Stimulated activated CD4-positive, alpha-beta T cell treated with anti-CD3 and anti-CD28 coated beads, Interleukin-1b, Interleukin-23, amount 100 ng/mL, for 24 hours (primary cell): Measurements from ENCODE around the gene COPG1.

ENCODE experiments used
- DNase-seq, 4 experiments: peaks; one replicate each; pipeline ENCODE4 v3.0.0-alpha.2; 2020; ENCODE audit warnings: low read depth in 4 of 4, low spot score in 1 of 4

The COPG1 gene

GRCh38 chr3:129312671-129313414, 63.4 kb downstream of the COPG1 start:
- no peak for DNase-seq

GRCh38 chr3:129313415-129313664, 63.9 kb downstream of the COPG1 start:
- no peak for DNase-seq

GRCh38 chr3:129313665-129314385, 64.4 kb downstream of the COPG1 start:
- no peak for DNase-seq

- peak in 2 of 4 experiments; percentile 28 to 48 for DNase-seq
These were observed 65.2 kb downstream of the COPG1 start for GRCh38 chr3:129314386-129315222.

- DNase-seq, result peak in 2 of 4 experiments; percentile 14 to 18
These were observed 66.0 kb downstream of the COPG1 start for GRCh38 chr3:129315223-129315997.

GRCh38 chr3:129315998-129316247, 66.5 kb downstream of the COPG1 start:
- DNase-seq, result no peak

GRCh38 chr3:129316248-129317013, 67.0 kb downstream of the COPG1 start:
- DNase-seq, result peak; percentile 79 to 92 (median 90)

- no peak for DNase-seq
These were observed 67.8 kb downstream of the COPG1 start for GRCh38 chr3:129317014-129317771.

GRCh38 chr3:129317848-129318247, 68.4 kb downstream of the COPG1 start:
- DNase-seq, result no peak

GRCh38 chr3:129318921-129319320, 69.5 kb downstream of the COPG1 start:
- DNase-seq, result no peak

GRCh38 chr3:129320261-129320660, 70.9 kb downstream of the COPG1 start:
- DNase-seq, result no peak

GRCh38 chr3:129320825-129321487, 71.5 kb downstream of the COPG1 start:
- no peak for DNase-seq

GRCh38 chr3:129321887-129322286, 72.5 kb downstream of the COPG1 start:
- DNase-seq, result no peak

GRCh38 chr3:129323651-129324294, 74.4 kb downstream of the COPG1 start:
- no peak for DNase-seq

GRCh38 chr3:129324855-129325254, 75.4 kb downstream of the COPG1 start:
- no peak for DNase-seq

GRCh38 chr3:129325383-129325782, 76.0 kb downstream of the COPG1 start:
- DNase-seq, result no peak

- DNase-seq, result no peak
These were observed 76.7 kb downstream of the COPG1 start for GRCh38 chr3:129326138-129326537.

GRCh38 chr3:129326595-129326994, 77.2 kb downstream of the COPG1 start:
- no peak for DNase-seq
